ENCODE measurements around the gene MUC5B.

Gene MUC5B

DNA sequence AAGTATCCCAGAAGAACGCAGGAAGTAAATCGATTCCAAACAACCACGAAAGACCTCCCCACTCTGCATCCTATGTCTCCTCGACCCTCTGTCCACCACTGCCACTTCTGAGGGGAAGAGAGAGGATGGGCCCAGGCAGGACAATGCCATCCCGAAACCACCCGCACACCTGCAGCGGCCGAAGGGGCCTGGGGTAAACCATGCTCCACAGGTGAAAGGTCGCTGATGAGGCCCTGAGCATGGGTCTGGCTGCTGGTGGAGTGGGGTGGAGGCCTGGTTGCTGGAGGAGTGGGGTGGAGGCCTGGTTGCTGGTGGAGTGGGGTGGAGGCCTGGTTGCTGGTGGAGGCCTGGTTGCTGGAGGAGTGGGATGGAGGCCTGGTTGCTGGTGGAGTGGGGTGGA is 73.4 kb downstream of the MUC5B start:
- TF ChIP-seq, protein P1, sequence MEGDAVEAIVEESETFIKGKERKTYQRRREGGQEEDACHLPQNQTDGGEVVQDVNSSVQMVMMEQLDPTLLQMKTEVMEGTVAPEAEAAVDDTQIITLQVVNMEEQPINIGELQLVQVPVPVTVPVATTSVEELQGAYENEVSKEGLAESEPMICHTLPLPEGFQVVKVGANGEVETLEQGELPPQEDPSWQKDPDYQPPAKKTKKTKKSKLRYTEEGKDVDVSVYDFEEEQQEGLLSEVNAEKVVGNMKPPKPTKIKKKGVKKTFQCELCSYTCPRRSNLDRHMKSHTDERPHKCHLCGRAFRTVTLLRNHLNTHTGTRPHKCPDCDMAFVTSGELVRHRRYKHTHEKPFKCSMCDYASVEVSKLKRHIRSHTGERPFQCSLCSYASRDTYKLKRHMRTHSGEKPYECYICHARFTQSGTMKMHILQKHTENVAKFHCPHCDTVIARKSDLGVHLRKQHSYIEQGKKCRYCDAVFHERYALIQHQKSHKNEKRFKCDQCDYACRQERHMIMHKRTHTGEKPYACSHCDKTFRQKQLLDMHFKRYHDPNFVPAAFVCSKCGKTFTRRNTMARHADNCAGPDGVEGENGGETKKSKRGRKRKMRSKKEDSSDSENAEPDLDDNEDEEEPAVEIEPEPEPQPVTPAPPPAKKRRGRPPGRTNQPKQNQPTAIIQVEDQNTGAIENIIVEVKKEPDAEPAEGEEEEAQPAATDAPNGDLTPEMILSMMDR (IDR thresholded peaks at IDR 0.05; ENCODE audit: insufficient read depth, low read depth, low read length, missing control alignments), result no peak
- no peak overlapping the region for H3K4me3 ChIP-seq (ENCODE audit: low read depth, low read length)
- no peak for DNase-seq (ENCODE audit: low read depth)

DNA sequence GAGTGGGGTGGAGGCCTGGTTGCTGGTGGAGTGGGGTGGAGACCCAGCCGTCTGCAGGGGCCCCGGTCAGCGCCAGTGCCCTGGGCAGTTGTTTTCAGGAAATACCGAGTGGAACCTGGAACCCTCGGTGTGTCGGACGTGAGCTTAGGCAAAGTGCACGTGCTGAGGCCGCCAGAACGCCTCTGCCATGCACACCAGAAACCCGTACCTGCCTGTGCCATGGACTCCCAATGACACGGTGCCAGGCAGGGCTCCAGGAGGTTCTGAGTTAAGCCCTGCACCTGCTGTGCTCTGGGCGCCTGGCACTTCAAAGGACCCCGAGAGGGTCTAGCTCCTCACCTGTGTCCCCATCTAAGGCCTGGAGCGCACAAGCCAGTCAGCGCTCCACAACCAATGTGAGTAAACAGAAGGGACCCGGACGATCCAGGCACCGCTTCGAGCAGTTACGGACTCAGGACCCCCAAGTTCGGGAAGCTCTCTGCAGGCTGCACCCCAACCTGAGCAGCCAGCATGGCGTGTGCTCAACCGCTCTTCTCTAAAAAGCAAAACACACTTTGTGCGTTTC is 74.2 kb downstream of the MUC5B start:
- TF ChIP-seq, protein P1 (IDR thresholded peaks at IDR 0.05; ENCODE audit: insufficient read depth, low read depth, low read length, missing control alignments), result no peak
- no peak overlapping the region for H3K4me3 ChIP-seq (ENCODE audit: low read depth, low read length)

DNA sequence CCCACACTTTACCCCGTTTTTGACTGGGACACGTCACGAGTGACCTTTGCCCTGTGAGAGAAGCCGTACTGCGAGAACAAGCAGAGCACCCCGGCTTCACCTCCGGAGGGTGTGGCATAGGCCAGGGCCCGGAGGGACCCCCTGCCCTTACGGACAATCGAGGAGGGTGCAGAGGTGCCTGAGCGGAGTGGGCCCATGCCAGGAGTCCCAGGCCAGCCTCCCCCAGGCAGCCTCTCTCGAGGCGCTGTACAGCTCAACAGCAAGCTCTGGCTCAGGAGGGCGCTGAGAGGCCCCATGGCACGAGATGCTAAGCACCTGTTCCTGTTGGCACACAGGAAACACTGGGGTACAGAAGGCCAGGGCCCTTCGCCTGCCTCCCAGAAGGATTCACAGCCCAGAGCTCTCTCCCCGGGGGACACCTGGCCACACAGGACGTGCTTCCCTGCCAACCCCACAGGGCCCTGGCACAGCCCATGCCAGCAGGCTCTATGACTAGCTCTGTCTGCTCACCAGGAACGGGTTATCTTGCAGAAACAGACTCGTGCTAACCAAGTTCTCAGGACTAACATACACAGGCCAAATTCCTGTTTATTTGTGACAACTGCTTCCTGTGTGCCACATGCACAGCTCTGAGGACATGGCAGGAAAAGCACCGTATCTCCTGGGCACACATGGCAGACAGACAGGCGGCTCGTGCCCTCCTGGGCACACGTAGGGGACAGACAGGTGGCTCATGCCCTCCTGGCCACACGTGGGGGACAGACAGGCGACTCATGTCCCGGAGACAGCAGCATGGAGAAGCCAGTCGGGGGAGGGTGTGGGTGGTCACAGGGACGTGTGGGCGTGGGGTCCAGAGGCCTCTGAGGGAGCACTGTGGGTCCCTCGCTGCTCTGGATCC is 75.0 kb downstream of the MUC5B start:
- no peak for DNase-seq (ENCODE audit: low read depth)
- no peak overlapping the region for H3K4me3 ChIP-seq (ENCODE audit: low read depth, low read length)
- TF ChIP-seq, protein P1 (IDR thresholded peaks at IDR 0.05; ENCODE audit: insufficient read depth, low read depth, low read length, missing control alignments), result no peak

More for the DNA sequence above, 74.2 kb downstream of the MUC5B start:
- DNase-seq (ENCODE audit: low read depth), result no peak

DNA sequence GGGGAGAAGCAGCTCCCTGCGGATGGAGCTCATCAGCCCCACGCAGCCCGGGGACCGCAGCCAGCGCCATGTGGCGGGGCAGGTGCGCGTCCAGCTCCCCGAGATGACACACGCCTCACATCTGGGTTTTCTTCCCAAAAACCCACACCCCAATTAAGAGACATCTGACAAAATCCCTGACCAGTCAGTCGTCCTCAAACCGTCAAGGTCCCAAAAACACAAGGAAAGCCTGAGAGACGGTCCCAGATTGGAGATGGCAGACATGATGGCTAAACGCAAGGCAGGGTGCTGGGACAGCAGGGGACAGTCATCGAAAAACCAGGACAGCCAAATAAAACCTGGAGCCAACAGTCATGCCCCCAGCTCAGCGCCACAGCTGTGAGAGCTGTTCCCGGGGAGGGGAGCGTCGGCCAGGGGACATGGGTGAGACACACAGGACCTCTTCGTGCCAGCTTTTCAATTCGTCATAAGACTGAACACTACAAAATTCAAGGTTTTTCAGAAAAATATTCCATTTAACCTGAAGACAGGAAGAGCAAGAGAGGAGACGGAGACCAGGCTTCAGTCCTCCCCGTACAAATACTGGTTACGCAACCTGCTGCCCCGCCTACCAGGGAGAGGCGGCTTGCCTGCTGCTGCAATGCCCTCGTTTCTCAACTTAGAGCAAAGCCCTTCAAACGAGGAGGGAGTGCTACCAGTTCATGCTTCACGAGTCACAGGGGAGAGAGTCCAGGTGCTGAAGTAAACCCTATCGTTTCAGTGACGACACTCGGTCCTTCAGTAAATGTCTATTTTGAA is 76.0 kb downstream of the MUC5B start:
- TF ChIP-seq, protein P1 (IDR thresholded peaks at IDR 0.05; ENCODE audit: insufficient read depth, low read depth, low read length, missing control alignments), result no peak
- no peak for DNase-seq (ENCODE audit: low read depth)
- H3K4me3 ChIP-seq (ENCODE audit: low read depth, low read length), result no peak overlapping the region

DNA sequence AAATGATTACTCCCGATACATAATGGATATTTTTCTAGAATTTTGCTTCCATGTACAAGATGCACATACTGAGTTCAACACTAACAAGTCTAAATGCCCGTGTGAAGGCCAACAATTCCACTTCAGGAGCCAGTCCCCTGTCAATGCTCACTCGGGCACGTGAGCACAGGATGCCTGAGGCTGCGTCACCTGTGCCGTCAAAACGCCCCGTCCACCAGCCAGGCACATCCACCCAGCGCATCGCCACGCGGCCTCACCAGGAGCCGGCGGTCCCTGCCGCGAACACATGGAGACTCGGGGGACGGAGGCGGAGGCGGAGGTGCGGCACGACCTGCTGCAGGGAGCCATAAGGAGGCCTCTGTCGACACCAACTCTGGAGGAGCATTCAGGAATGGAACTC is 76.8 kb downstream of the MUC5B start:
- no peak for DNase-seq (ENCODE audit: low read depth)
- TF ChIP-seq, protein P1 (IDR thresholded peaks at IDR 0.05; ENCODE audit: insufficient read depth, low read depth, low read length, missing control alignments), result no peak
- H3K4me3 ChIP-seq (ENCODE audit: low read depth, low read length), result no peak overlapping the region

DNA sequence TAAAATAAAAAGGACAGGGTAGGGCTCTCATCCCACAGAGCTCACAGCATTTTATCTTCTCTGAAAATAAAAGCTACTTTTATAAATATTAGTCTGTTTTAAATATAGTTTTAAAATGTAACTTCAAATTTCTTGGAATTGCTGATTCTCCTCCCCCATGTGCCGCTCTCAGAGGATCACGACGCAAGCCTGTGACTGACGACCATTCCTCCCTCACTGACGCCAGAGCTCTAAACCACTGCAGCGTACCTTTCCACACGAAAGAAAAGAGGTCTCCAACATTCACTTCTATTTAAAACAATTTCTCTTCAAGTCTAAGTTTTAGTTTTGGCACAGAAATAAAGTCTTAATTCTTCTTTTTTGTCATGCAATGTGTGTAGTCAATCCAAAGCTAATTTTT is 77.3 kb downstream of the MUC5B start:
- no peak for DNase-seq (ENCODE audit: low read depth)
- TF ChIP-seq, protein P1 (IDR thresholded peaks at IDR 0.05; ENCODE audit: insufficient read depth, low read depth, low read length, missing control alignments), result no peak
- H3K4me3 ChIP-seq (ENCODE audit: low read depth, low read length), result no peak overlapping the region

Data from GM12865 (cell line).